ENCODE data around the gene GRIN2A. TPM values are rescaled to one million over a fixed set of nuclear protein-coding genes. Genes with fewer than 3 reads are reported as not detected.

GRIN2A gene
- total and polyA plus RNA-seq, 2 of the 8 experiments (the other 6 are each of a cell fraction or from before 2014, with no cell fraction given), result 0.18 to 1.8 TPM

DNA sequence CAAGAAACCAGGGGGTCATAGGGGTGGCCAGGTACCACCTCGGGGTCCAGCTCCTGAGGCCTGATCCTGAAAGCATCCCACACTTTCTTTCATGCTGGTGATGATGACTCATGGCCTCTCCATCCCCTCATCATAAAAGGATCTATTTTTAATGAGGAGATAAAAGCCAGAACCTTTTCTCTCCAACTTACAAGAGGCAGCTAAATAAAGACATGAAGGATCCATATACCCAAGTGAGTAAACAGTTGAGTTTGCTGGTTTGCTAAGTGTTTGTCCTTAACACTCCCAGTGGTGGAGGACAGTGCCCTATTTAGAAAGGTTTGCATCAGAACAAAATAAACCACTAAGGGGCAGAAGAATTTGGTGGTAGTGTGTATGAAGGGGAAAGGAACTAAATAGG lies 383.8 kb downstream of the GRIN2A start (continued):
- TF ChIP-seq SP1 (IDR thresholded peaks at IDR 0.05; ENCODE audit: low read depth, low read length) (no peak), NANOG (IDR thresholded peaks at IDR 0.05; ENCODE audit: insufficient read depth, low read depth, low read length, poor library complexity, severe bottlenecking) (no peak)
- TF ChIP-seq, protein P1, sequence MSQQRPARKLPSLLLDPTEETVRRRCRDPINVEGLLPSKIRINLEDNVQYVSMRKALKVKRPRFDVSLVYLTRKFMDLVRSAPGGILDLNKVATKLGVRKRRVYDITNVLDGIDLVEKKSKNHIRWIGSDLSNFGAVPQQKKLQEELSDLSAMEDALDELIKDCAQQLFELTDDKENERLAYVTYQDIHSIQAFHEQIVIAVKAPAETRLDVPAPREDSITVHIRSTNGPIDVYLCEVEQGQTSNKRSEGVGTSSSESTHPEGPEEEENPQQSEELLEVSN (IDR thresholded peaks at IDR 0.05), result no peak
